ENCODE data around the gene CFAP46. TPM values are rescaled to one million over a fixed set of nuclear protein-coding genes. Genes with fewer than 3 reads are reported as not detected.

CFAP46 gene
- polyA plus RNA-seq, 1 of the 3 experiments (the other 2 are of a cell fraction): 3.9 TPM

DNA sequence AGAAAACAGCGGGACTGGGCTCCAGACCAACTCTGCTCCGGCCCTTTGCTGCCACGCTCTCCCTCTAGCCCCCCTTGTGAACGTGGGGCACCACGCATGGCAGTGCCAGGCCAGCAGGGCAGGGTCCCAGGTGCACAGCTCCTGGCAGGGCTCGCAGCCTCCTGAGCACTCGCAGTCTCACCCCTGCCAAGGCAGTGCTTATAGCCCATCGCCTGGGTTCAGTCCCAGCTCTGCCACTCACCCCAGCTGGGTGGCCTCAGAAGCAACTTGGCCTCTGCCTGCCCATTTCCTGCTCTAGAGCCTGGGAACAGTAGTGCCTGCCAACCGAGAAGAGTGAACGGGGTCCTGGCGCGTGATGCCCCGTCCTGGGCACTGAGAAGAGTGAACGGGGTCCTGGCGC is 36.3 kb downstream of the CFAP46 start:
- no peaks in the 10 kb centered on the region for H4K20me1 ChIP-seq (ENCODE audit: insufficient read depth)
- H3K9me2 ChIP-seq: no peaks in the 10 kb centered on the region
- no peaks in the 10 kb centered on the region for H3K4me1 ChIP-seq (ENCODE audit: control insufficient read depth in 1 of 2, insufficient read depth in 2 of 2, low read depth in 1 of 2, low read length in 1 of 2)
- no peaks in the 10 kb centered on the region for H3F3A ChIP-seq (replicated peaks; ENCODE audit: insufficient read depth)
- H3K9me3 ChIP-seq: no peaks in the 10 kb centered on the region
- CTCF ChIA-PET: interaction anchor here (5.5 kb wide), 1 partner anchor 218 kb away, joined by 43 read pairs; no protein-coding TSS in a partner anchor
- no peak overlapping the region for H3K4me3 ChIP-seq (ENCODE audit: low read depth in 2 of 2, low read length in 1 of 2)
- no peaks in the 10 kb centered on the region for H3K36me3 ChIP-seq (replicated peaks in 1 of 2; ENCODE audit: control insufficient read depth in 1 of 2, insufficient read depth in 2 of 2, low read length in 1 of 2)
- DNase-seq: no peak
- no peak overlapping the region for H2AFZ ChIP-seq (ENCODE audit: low read depth)
- no peak overlapping the region for H3K27ac ChIP-seq (ENCODE audit: low read depth in 2 of 2, low read length in 1 of 2)
- H3K79me2 ChIP-seq (ENCODE audit: insufficient read depth): no peaks in the 10 kb centered on the region
- TF ChIP-seq FOXJ3 (CRISPR knock-in tag; IDR thresholded peaks at IDR 0.05): no peak
- TF ChIP-seq MXI1 (IDR thresholded peaks at IDR 0.05; ENCODE audit: low read depth, low read length): no peak
- no peak for TF ChIP-seq RCOR1 (IDR thresholded peaks at IDR 0.05; ENCODE audit: low read length)
- no peak for TF ChIP-seq GABPA (IDR thresholded peaks at IDR 0.05; ENCODE audit: low read depth)
- TF ChIP-seq RFX5 (IDR thresholded peaks at IDR 0.05; ENCODE audit: low read length): no peak
- TF ChIP-seq CHD2 (IDR thresholded peaks at IDR 0.05; ENCODE audit: low read length, partially characterized antibody): no peak
- no peak for TF ChIP-seq SIN3A (IDR thresholded peaks at IDR 0.05; ENCODE audit: borderline replicate concordance, low read depth, low read length)
- no peak for TF ChIP-seq MAX (IDR thresholded peaks at IDR 0.05; ENCODE audit: low read depth)
- TF ChIP-seq FOXM1 (IDR thresholded peaks at IDR 0.05; ENCODE audit: low read depth): no peak
- TF ChIP-seq MEF2A (IDR thresholded peaks at IDR 0.05; ENCODE audit: borderline replicate concordance, low read depth): no peak
- no peak for TF ChIP-seq IRF3 (IDR thresholded peaks at IDR 0.05; ENCODE audit: low read depth, low read length)
- TF ChIP-seq EZH2phosphoT487 (IDR thresholded peaks at IDR 0.05; ENCODE audit: borderline replicate concordance, low read depth): no peak
- TF ChIP-seq USF1 (IDR thresholded peaks at IDR 0.05; ENCODE audit: borderline replicate concordance, low read depth): no peak
- POLR2A ChIA-PET: no interaction called here
- H3K27me3 ChIP-seq (ENCODE audit: insufficient read depth): no peaks in the 10 kb centered on the region; the same call in 1 of the 2 replicates
- H3K9ac ChIP-seq: no peak overlapping the region
- WGBS (ENCODE audit: low lambda C conversion rate): 88% methylated on average over 8 of the region's 15 CpGs
- no peak overlapping the region for H3K4me2 ChIP-seq

- Histone ChIP-seq H4K20me1 (ENCODE audit: insufficient read depth) (no peaks in the 10 kb centered on the region), H3K27me3 (ENCODE audit: insufficient read depth) (no peaks in the 10 kb centered on the region; the same call in 1 of the 2 replicates), H3F3A (replicated peaks; ENCODE audit: insufficient read depth) (no peaks in the 10 kb centered on the region), H2AFZ (ENCODE audit: low read depth) (no peak overlapping the region), H3K36me3 (replicated peaks in 1 of 2; ENCODE audit: control insufficient read depth in 1 of 2, insufficient read depth in 2 of 2, low read length in 1 of 2) (no peaks in the 10 kb centered on the region), H3K4me1 (ENCODE audit: control insufficient read depth in 1 of 2, insufficient read depth in 2 of 2, low read depth in 1 of 2, low read length in 1 of 2) (no peaks in the 10 kb centered on the region), H3K4me2 (no peak overlapping the region), H3K9me2 (no peaks in the 10 kb centered on the region), H3K79me2 (ENCODE audit: insufficient read depth) (no peaks in the 10 kb centered on the region), H3K4me3 (ENCODE audit: low read depth in 2 of 2, low read length in 1 of 2) (no peak overlapping the region), H3K27ac (ENCODE audit: low read depth in 2 of 2, low read length in 1 of 2) (no peak overlapping the region), H3K9ac (no peak overlapping the region), H3K9me3 (no peaks in the 10 kb centered on the region)
- ChIA-PET CTCF (interaction anchor here (1.5 to 5.5 kb wide), 3 partner anchors 218 to 320 kb away, joined by 5 to 43 read pairs (median 19); no protein-coding TSS in a partner anchor), POLR2A (no interaction called here)
- DNase-seq: no peak
- WGBS (ENCODE audit: low lambda C conversion rate): 67% methylated on average over 1 of the region's 1 CpG
- TF ChIP-seq GATA2 (CRISPR knock-in tag; IDR thresholded peaks at IDR 0.05) (no peak), ELF1 (IDR thresholded peaks at IDR 0.05) (no peak), REST (IDR thresholded peaks at IDR 0.05; ENCODE audit: low read depth, low read length) (no peak), FOSL2 (IDR thresholded peaks at IDR 0.05; ENCODE audit: borderline replicate concordance, low read depth) (no peak), USF1 (IDR thresholded peaks at IDR 0.05; ENCODE audit: borderline replicate concordance, low read depth) (no peak), RXRA (IDR thresholded peaks at IDR 0.05; ENCODE audit: borderline replicate concordance, low read depth) (no peak), TEAD4 (IDR thresholded peaks at IDR 0.05; ENCODE audit: borderline replicate concordance, insufficient read depth) (no peak), RAD21 (IDR thresholded peaks at IDR 0.05; ENCODE audit: low read length) (no peak), FOXM1 (IDR thresholded peaks at IDR 0.05; ENCODE audit: low read depth) (no peak)
- TF ChIP-seq, protein P1, sequence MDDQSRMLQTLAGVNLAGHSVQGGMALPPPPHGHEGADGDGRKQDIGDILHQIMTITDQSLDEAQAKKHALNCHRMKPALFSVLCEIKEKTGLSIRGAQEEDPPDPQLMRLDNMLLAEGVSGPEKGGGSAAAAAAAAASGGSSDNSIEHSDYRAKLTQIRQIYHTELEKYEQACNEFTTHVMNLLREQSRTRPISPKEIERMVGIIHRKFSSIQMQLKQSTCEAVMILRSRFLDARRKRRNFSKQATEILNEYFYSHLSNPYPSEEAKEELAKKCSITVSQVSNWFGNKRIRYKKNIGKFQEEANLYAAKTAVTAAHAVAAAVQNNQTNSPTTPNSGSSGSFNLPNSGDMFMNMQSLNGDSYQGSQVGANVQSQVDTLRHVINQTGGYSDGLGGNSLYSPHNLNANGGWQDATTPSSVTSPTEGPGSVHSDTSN (IDR thresholded peaks at IDR 0.05): no peak
These were observed 36.7 kb downstream of the CFAP46 start for GRCh38 chr10:132905661-132906060.
